Vagina (tissue), 2 donors: ENCODE results near the gene GNAI2.

Experiments used
- CTCF ChIP-seq, 3 experiments: fragments of 450-650 bp in 2 of 3; fragments of 200-600 bp in 1 of 3; sonication (generic) in 1 of 3; IDR thresholded peaks; one replicate each; pipeline ENCODE4 v1.5.1; 2017 to 2019; ENCODE audit warnings: antibody characterized with exemption in 3 of 3, mild to moderate bottlenecking in 2 of 3, moderate library complexity in 2 of 3
- POLR2A ChIP-seq, 2 donors: fragments of 450-650 bp; IDR thresholded peaks; one replicate each; pipeline ENCODE4 v1.6.1; 2017; ENCODE audit warnings: antibody characterized with exemption in 2 of 2, mild to moderate bottlenecking in 2 of 2, moderate library complexity in 2 of 2
- POLR2AphosphoS5 ChIP-seq, 2 donors: sonication (generic); formaldehyde crosslinking; IDR thresholded peaks; one replicate each; pipeline ENCODE4 v1.9.0; 2017; ENCODE audit warnings: antibody characterized with exemption in 2 of 2, mild to moderate bottlenecking in 2 of 2, low read depth in 1 of 2; ENCODE audit not compliant: insufficient read depth in 1 of 2

DNA sequence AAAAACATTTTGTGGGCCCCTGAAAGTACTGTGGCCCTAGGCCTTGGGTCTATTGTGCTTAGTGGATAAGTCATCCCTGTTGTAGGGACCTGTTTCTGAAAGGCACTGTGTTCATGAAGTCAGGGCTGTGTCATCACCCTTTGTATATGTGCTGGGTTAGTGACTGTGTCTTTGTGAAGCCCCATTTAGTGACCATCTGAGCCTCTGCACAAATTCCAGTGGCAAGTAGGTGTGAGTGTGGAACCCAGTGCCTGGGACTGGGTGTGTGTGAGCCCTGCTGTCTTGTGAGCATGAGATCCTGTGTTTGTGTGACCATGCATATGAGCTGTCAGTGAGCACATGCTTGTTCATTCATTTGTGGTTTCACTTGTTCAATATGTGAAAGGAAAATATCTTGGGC is 68.6 kb downstream of the GNAI2 start:
- TF ChIP-seq CTCF (IDR thresholded peaks at IDR 0.05) (no peak), POLR2A (IDR thresholded peaks at IDR 0.05) (no peak), POLR2AphosphoS5 (IDR thresholded peaks at IDR 0.05; ENCODE audit: insufficient read depth in 1 of 2, low read depth in 1 of 2) (no peak)
